HepG2 (cell line): ENCODE measurements around the gene KCTD13. TPM values are rescaled to one million over a fixed set of nuclear protein-coding genes. Genes with fewer than 3 reads are reported as not detected.

ENCODE experiments used
- ARHGAP35 ChIP-seq: sonication (generic); formaldehyde crosslinking; IDR thresholded peaks from 2 replicates; pipeline ENCODE4 v1.9.0; 2022; ENCODE audit warnings: mild to moderate bottlenecking, inconsistent platforms, moderate library complexity, missing genetic modification reagents, borderline replicate concordance
- ARNT2 ChIP-seq: sonication (generic); formaldehyde crosslinking; IDR thresholded peaks from 2 replicates; pipeline ENCODE4 v1.8.0; 2022; ENCODE audit warnings: mild to moderate bottlenecking, low read depth, missing genetic modification reagents, moderate library complexity
- GABPB1 ChIP-seq: IDR thresholded peaks from 2 replicates; pipeline ENCODE4 v1.6.1; 2016; ENCODE audit warnings: mild to moderate bottlenecking, missing genetic modification reagents, moderate library complexity, missing compliant biosample characterization
- GATAD2A ChIP-seq: IDR thresholded peaks from 2 replicates; pipeline ENCODE4 v1.6.1; 2016
- HNRNPL ChIP-seq: fragments of 200-400 bp; formaldehyde crosslinking; IDR thresholded peaks from 2 replicates; pipeline ENCODE4 v1.6.1; 2017; ENCODE audit warnings: mild to moderate bottlenecking, low read depth, low read length
- KDM2A ChIP-seq: sonication (generic); formaldehyde crosslinking; IDR thresholded peaks from 2 replicates; pipeline ENCODE4 v1.4.0; 2020; ENCODE audit warnings: low read depth, missing genetic modification reagents, borderline replicate concordance
- MED13 ChIP-seq: sonication (generic); formaldehyde crosslinking; IDR thresholded peaks from 2 replicates; pipeline ENCODE4 v1.5.0; 2020; ENCODE audit warnings: missing genetic modification reagents
- POLR2AphosphoS2 ChIP-seq: IDR thresholded peaks from 2 replicates; pipeline ENCODE4 v1.6.1; 2011; ENCODE audit warnings: low read depth, low read length, improper control_type of control experiment
- RBFOX2 ChIP-seq: fragments of 200-400 bp; formaldehyde crosslinking; IDR thresholded peaks from 2 replicates; pipeline ENCODE4 v1.6.1; 2017; ENCODE audit warnings: low read depth, mild to moderate bottlenecking, low read length
- RXRA ChIP-seq: sonication (generic); formaldehyde crosslinking; IDR thresholded peaks from 2 replicates; pipeline ENCODE4 v1.5.1; 2020; ENCODE audit warnings: missing genetic modification reagents
- ZC3H4 ChIP-seq: sonication (generic); formaldehyde crosslinking; IDR thresholded peaks from 2 replicates; pipeline ENCODE4 v1.4.0; 2020; ENCODE audit warnings: missing genetic modification reagents, borderline replicate concordance
- ZNF253 ChIP-seq: sonication (generic); formaldehyde crosslinking; IDR thresholded peaks from 2 replicates; pipeline ENCODE4 v1.8.0; 2022; ENCODE audit warnings: mild to moderate bottlenecking, missing genetic modification reagents, borderline replicate concordance
- ZNF776 ChIP-seq: sonication (generic); formaldehyde crosslinking; IDR thresholded peaks from 2 replicates; pipeline ENCODE4 v1.4.0; 2020; ENCODE audit warnings: mild to moderate bottlenecking, missing genetic modification reagents
- polyA plus RNA-seq, 8 experiments: library from polyadenylated mRNA; depleted of rRNA in 3 of 8; stranded (reverse) in 7 of 8; unstranded in 1 of 8; fragments of >200 nt; fragmentation: Illumina TruSeq in 4 of 8; extraction: Trizol in 4 of 8; gene quantifications; 2 replicates each; pipeline versions ENCODE4 v1.2.1 to v1.2.3, GENCODE V29; 2011 to 2016; ENCODE audit warnings: low read depth in 4 of 8, missing spikeins in 1 of 8, mixed read lengths in 1 of 8; ENCODE audit not compliant: insufficient read depth in 1 of 8
- total RNA-seq, 5 experiments: library from RNA; depleted of rRNA; stranded (reverse); fragments of >200 nt; fragmentation: Illumina TruSeq; extraction: Trizol; gene quantifications; 2 replicates each; pipeline ENCODE4 v1.2.3, GENCODE V29; 2016; ENCODE audit warnings: low read depth in 1 of 5
- TF ChIP-seq, protein P1 (sequence below): sonication (generic); formaldehyde crosslinking; IDR thresholded peaks from 2 replicates; pipeline ENCODE4 v1.8.1; 2023; ENCODE audit warnings: mild to moderate bottlenecking, missing genetic modification reagents, borderline replicate concordance
- TF ChIP-seq, protein P2 (sequence below): sonication (generic); formaldehyde crosslinking; IDR thresholded peaks from 2 replicates; pipeline ENCODE4 v1.8.1; 2023; ENCODE audit warnings: missing genetic modification reagents, mild to moderate bottlenecking, borderline replicate concordance
- TF ChIP-seq, protein P3 (sequence below): sonication (generic); formaldehyde crosslinking; IDR thresholded peaks from 2 replicates; pipeline ENCODE4 v1.5.1; 2020; ENCODE audit warnings: missing genetic modification reagents, mild to moderate bottlenecking, borderline replicate concordance
- TF ChIP-seq, protein P4 (sequence below): fragments of 450-650 bp; IDR thresholded peaks from 2 replicates; pipeline ENCODE4 v1.6.1; 2017; ENCODE audit warnings: mild to moderate bottlenecking
- TF ChIP-seq, protein P5 (sequence below): sonication (generic); formaldehyde crosslinking; IDR thresholded peaks from 2 replicates; pipeline ENCODE4 v1.9.0; 2022; ENCODE audit warnings: missing genetic modification reagents, mild to moderate bottlenecking, borderline replicate concordance
- TF ChIP-seq, protein P6 (sequence below): sonication (generic); formaldehyde crosslinking; IDR thresholded peaks from 2 replicates; pipeline ENCODE4 v1.4.0; 2020; ENCODE audit warnings: missing genetic modification reagents
- TF ChIP-seq, protein P7 (sequence below): sonication (generic); formaldehyde crosslinking; IDR thresholded peaks from 2 replicates; pipeline ENCODE4 v1.5.1; 2020; ENCODE audit warnings: missing genetic modification reagents, mild to moderate bottlenecking, borderline replicate concordance

The KCTD13 gene
- total and polyA plus RNA-seq, 2 of the 13 experiments (the other 11 are each of a cell fraction or from before 2014, with no cell fraction given) = 6.3 to 14.7 TPM

DNA sequence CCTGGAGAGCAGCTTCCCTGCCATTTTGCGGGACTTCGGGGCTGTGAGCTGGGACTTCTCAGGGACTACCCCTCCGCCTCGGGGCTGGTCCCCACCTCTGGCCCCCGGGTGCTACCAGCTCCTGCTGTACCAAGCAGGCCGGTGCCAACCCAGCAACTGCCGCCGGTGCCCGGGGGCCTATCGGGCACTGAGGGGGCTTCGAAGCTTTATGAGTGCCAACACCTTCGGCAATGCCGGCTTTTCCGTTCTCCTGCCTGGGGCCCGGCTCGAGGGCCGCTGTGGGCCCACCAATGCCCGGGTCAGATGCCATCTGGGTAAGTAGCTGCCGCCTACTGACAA lies 24.4 kb downstream of the KCTD13 start (continued):
- TF ChIP-seq MED13 = no peak
- TF ChIP-seq HNRNPL = peak; percentile 96
- TF ChIP-seq, protein P1, sequence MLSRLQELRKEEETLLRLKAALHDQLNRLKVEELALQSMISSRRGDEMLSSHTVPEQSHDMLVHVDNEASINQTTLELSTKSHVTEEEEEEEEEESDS = 0 out of 2 replicates have a peak, but pooled peaks have one; percentile 40
- 0 out of 2 replicates have a peak, but pooled peaks have one; percentile 15 for TF ChIP-seq ZNF253 (CRISPR knock-in tag)
- TF ChIP-seq, protein P2, sequence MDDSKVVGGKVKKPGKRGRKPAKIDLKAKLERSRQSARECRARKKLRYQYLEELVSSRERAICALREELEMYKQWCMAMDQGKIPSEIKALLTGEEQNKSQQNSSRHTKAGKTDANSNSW (CRISPR knock-in tag) = 0 out of 2 replicates have a peak, but pooled peaks have one; percentile 9
- TF ChIP-seq, protein P3, sequence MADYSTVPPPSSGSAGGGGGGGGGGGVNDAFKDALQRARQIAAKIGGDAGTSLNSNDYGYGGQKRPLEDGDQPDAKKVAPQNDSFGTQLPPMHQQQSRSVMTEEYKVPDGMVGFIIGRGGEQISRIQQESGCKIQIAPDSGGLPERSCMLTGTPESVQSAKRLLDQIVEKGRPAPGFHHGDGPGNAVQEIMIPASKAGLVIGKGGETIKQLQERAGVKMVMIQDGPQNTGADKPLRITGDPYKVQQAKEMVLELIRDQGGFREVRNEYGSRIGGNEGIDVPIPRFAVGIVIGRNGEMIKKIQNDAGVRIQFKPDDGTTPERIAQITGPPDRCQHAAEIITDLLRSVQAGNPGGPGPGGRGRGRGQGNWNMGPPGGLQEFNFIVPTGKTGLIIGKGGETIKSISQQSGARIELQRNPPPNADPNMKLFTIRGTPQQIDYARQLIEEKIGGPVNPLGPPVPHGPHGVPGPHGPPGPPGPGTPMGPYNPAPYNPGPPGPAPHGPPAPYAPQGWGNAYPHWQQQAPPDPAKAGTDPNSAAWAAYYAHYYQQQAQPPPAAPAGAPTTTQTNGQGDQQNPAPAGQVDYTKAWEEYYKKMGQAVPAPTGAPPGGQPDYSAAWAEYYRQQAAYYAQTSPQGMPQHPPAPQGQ (CRISPR knock-in tag) = no peak
- no peak for TF ChIP-seq POLR2AphosphoS2
- TF ChIP-seq KDM2A (CRISPR knock-in tag) = 0 out of 2 replicates have a peak, but pooled peaks have one; percentile 1
- TF ChIP-seq, protein P4, sequence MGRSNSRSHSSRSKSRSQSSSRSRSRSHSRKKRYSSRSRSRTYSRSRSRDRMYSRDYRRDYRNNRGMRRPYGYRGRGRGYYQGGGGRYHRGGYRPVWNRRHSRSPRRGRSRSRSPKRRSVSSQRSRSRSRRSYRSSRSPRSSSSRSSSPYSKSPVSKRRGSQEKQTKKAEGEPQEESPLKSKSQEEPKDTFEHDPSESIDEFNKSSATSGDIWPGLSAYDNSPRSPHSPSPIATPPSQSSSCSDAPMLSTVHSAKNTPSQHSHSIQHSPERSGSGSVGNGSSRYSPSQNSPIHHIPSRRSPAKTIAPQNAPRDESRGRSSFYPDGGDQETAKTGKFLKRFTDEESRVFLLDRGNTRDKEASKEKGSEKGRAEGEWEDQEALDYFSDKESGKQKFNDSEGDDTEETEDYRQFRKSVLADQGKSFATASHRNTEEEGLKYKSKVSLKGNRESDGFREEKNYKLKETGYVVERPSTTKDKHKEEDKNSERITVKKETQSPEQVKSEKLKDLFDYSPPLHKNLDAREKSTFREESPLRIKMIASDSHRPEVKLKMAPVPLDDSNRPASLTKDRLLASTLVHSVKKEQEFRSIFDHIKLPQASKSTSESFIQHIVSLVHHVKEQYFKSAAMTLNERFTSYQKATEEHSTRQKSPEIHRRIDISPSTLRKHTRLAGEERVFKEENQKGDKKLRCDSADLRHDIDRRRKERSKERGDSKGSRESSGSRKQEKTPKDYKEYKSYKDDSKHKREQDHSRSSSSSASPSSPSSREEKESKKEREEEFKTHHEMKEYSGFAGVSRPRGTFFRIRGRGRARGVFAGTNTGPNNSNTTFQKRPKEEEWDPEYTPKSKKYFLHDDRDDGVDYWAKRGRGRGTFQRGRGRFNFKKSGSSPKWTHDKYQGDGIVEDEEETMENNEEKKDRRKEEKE = no peak
- TF ChIP-seq, protein P5, sequence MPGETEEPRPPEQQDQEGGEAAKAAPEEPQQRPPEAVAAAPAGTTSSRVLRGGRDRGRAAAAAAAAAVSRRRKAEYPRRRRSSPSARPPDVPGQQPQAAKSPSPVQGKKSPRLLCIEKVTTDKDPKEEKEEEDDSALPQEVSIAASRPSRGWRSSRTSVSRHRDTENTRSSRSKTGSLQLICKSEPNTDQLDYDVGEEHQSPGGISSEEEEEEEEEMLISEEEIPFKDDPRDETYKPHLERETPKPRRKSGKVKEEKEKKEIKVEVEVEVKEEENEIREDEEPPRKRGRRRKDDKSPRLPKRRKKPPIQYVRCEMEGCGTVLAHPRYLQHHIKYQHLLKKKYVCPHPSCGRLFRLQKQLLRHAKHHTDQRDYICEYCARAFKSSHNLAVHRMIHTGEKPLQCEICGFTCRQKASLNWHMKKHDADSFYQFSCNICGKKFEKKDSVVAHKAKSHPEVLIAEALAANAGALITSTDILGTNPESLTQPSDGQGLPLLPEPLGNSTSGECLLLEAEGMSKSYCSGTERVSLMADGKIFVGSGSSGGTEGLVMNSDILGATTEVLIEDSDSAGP (CRISPR knock-in tag) = peak; percentile 33; the same call in 1 of the 2 replicates
- TF ChIP-seq ZC3H4 (CRISPR knock-in tag) = no peak
- TF ChIP-seq, protein P6, sequence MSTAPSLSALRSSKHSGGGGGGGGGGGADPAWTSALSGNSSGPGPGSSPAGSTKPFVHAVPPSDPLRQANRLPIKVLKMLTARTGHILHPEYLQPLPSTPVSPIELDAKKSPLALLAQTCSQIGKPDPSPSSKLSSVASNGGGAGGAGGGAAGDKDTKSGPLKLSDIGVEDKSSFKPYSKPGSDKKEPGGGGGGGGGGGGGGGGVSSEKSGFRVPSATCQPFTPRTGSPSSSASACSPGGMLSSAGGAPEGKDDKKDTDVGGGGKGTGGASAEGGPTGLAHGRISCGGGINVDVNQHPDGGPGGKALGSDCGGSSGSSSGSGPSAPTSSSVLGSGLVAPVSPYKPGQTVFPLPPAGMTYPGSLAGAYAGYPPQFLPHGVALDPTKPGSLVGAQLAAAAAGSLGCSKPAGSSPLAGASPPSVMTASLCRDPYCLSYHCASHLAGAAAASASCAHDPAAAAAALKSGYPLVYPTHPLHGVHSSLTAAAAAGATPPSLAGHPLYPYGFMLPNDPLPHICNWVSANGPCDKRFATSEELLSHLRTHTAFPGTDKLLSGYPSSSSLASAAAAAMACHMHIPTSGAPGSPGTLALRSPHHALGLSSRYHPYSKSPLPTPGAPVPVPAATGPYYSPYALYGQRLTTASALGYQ = no peak
- TF ChIP-seq, protein P7, sequence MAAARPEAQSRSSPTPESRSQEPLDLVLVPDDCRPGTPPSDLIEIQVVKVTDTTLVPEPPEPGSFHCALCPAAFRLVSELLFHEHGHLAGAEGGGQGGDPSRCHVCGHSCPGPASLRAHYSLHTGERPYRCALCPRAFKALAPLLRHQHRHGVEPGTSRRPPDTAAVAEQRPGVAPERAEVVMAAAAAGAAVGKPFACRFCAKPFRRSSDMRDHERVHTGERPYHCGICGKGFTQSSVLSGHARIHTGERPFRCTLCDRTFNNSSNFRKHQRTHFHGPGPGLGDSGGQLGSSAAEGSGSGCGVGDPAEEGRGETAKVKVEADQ = 0 out of 2 replicates have a peak, but pooled peaks have one; percentile 5
- TF ChIP-seq ZNF776 = 0 out of 2 replicates have a peak, but pooled peaks have one; percentile 55
- 0 out of 2 replicates have a peak, but pooled peaks have one; percentile 6 for TF ChIP-seq ARHGAP35 (CRISPR knock-in tag)
- no peak for TF ChIP-seq GATAD2A (CRISPR knock-in tag)
- TF ChIP-seq RXRA (CRISPR knock-in tag) = 0 out of 2 replicates have a peak, but pooled peaks have one; percentile 5
- peak; percentile 27; the same call in 1 of the 2 replicates for TF ChIP-seq GABPB1 (CRISPR knock-in tag)
- peak; percentile 21; the same call in 1 of the 2 replicates for TF ChIP-seq RBFOX2
- 0 out of 2 replicates have a peak, but pooled peaks have one; percentile 24 for TF ChIP-seq ARNT2 (CRISPR knock-in tag)
